ENCODE data around the gene RAD51B. TPM values are rescaled to one million over a fixed set of nuclear protein-coding genes. Genes with fewer than 3 reads are reported as not detected.
A peak's percentile ranks its signal among the peaks of the same experiment; 100 is the strongest.

The RAD51B gene
- polyA plus RNA-seq, 3 donors = 3.6 to 11.6 (median 9.4) TPM

DNA sequence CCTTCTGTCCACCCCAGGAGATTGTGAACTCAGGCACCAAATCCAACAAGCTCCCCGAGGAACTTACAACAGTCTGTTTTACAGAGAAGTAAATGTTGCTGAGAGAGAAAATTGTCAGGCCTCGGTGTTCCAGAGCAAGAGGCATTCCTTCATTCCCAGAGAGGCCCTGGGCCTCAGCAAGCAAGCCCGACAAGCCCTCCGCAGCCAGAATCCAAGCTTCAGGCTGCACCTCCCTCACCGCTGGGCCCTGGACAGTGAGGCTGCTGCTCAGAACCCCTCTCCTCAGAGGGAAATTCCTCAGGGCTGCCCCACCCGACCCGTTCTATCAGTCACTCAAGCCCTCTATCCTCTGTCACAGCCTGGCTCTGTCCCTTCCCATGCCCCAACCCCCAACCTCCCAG, 916.9 kb downstream of the RAD51B start:
- Histone ChIP-seq H4K20me1 (ENCODE audit: insufficient read depth, low read length) (no peaks in the 10 kb centered on the region), H3K36me3 (replicated peaks in 1 of 2; ENCODE audit: control insufficient read depth in 1 of 2, insufficient read depth in 2 of 2, low read length in 2 of 2) (no peaks in the 10 kb centered on the region), H3K4me1 (ENCODE audit: control insufficient read depth in 1 of 2, insufficient read depth in 2 of 2, low read length in 2 of 2) (peaks cover 45 to 50% of the 10 kb centered on the region in 2 donors), H3K27me3 (ENCODE audit: control insufficient read depth in 2 of 2, insufficient read depth in 2 of 2, low read length in 2 of 2) (peaks cover 31 to 48% of the 10 kb centered on the region in 2 donors), H3K9ac (ENCODE audit: insufficient read depth, low read length, poor library complexity, severe bottlenecking) (no peak overlapping the region), H3K9me3 (replicated peaks in 1 of 2; ENCODE audit: control insufficient read depth in 1 of 2, insufficient read depth in 1 of 2, low read length in 2 of 2) (peaks cover 0 to 4% of the 10 kb centered on the region in 2 donors), H3K4me3 (replicated peaks in 1 of 3; ENCODE audit: low read depth in 2 of 3, low read length in 3 of 3) (no peak overlapping the region), H3K27ac (ENCODE audit: low read depth in 1 of 2, low read length in 2 of 2) (no peak overlapping the region), H3K79me2 (ENCODE audit: insufficient read depth, low read length) (no peaks in the 10 kb centered on the region), H2AFZ (ENCODE audit: insufficient read depth, low read depth, low read length, poor library complexity, severe bottlenecking) (no peak overlapping the region), H3K4me2 (replicated peaks; ENCODE audit: extremely low read depth, low read length, poor library complexity, severe bottlenecking) (no peak overlapping the region)
- Mint-ChIP-seq H3K27ac (peak overlapping the region in 6 of 7 donors; percentile 22 to 86 (median 42)), H3K36me3 (peaks cover 14 to 29% of the 10 kb centered on the region in 2 donors), H3K27me3 (ENCODE audit: low read depth in 3 of 3) (peaks cover 51 to 58% (median 52%) of the 10 kb centered on the region in 3 donors), H3K9me3 (peaks cover 3 to 16% (median 10%) of the 10 kb centered on the region in 7 donors), H3K4me1 (peaks cover 60% of the 10 kb centered on the region), H3K4me3 (peak overlapping the region in 1 of 2 donors; percentile 80)
- intact Hi-C loops (cut with micrococcal nuclease) = no loop called here
- WGBS (ENCODE audit: insufficient coverage) = 78% methylated on average over 5 of the region's 7 CpGs
- DNase-seq = peak in 1 of 3 donors; percentile 23
- TF ChIP-seq, protein P1, sequence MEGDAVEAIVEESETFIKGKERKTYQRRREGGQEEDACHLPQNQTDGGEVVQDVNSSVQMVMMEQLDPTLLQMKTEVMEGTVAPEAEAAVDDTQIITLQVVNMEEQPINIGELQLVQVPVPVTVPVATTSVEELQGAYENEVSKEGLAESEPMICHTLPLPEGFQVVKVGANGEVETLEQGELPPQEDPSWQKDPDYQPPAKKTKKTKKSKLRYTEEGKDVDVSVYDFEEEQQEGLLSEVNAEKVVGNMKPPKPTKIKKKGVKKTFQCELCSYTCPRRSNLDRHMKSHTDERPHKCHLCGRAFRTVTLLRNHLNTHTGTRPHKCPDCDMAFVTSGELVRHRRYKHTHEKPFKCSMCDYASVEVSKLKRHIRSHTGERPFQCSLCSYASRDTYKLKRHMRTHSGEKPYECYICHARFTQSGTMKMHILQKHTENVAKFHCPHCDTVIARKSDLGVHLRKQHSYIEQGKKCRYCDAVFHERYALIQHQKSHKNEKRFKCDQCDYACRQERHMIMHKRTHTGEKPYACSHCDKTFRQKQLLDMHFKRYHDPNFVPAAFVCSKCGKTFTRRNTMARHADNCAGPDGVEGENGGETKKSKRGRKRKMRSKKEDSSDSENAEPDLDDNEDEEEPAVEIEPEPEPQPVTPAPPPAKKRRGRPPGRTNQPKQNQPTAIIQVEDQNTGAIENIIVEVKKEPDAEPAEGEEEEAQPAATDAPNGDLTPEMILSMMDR (IDR thresholded peaks at IDR 0.05) = no peak

DNA sequence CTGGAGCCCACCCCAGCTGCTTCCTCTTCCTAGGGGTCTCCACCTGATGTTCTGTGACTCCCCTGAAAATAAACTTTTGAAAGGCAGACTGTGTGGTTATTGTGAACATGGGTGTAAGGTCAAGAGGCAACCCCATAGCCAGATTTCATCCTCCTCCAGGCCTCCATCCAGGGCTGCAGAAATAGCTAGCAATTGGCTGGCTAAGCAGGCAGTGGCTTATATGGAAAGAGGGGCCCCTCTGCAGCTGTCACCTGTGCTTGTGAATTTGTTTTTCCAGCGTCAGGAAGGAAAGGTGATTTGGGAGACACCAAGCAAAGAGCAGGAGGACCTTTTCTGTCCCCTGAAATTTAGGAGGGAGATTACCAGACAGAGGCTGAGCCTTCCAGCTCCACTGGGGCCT, 917.5 kb downstream of the RAD51B start:
- peaks cover 31 to 48% of the 10 kb centered on the region in 2 donors for H3K27me3 ChIP-seq (ENCODE audit: control insufficient read depth in 2 of 2, insufficient read depth in 2 of 2, low read length in 2 of 2)
- no peaks in the 10 kb centered on the region for H3K79me2 ChIP-seq (ENCODE audit: insufficient read depth, low read length)
- Mint-ChIP-seq H3K27ac (peak overlapping the region in 1 of 7 donors; percentile 41), H3K4me3 (peak overlapping the region in 1 of 2 donors; percentile 55), H3K4me1 (peaks cover 65% of the 10 kb centered on the region), H3K27me3 (ENCODE audit: low read depth in 3 of 3) (peaks cover 51 to 58% (median 52%) of the 10 kb centered on the region in 3 donors), H3K9me3 (peaks cover 3 to 16% (median 10%) of the 10 kb centered on the region in 7 donors), H3K36me3 (peaks cover 14 to 29% of the 10 kb centered on the region in 2 donors)
- TF ChIP-seq, protein P1 (IDR thresholded peaks at IDR 0.05) = no peak
- no peak overlapping the region for H3K4me3 ChIP-seq (replicated peaks in 1 of 3; ENCODE audit: low read depth in 2 of 3, low read length in 3 of 3)
- H3K4me2 ChIP-seq (replicated peaks; ENCODE audit: extremely low read depth, low read length, poor library complexity, severe bottlenecking) = no peak overlapping the region
- WGBS (ENCODE audit: insufficient coverage) = no CpG with 5 or more reads among the region's 1 CpG
- no peaks in the 10 kb centered on the region for H3K36me3 ChIP-seq (replicated peaks in 1 of 2; ENCODE audit: control insufficient read depth in 1 of 2, insufficient read depth in 2 of 2, low read length in 2 of 2)
- no peaks in the 10 kb centered on the region for H4K20me1 ChIP-seq (ENCODE audit: insufficient read depth, low read length)
- intact Hi-C loops (cut with micrococcal nuclease) = no loop called here
- H3K4me1 ChIP-seq (ENCODE audit: control insufficient read depth in 1 of 2, insufficient read depth in 2 of 2, low read length in 2 of 2) = peaks cover 49 to 52% of the 10 kb centered on the region in 2 donors
- no peak overlapping the region for H3K9ac ChIP-seq (ENCODE audit: insufficient read depth, low read length, poor library complexity, severe bottlenecking)
- H3K9me3 ChIP-seq (replicated peaks in 1 of 2; ENCODE audit: control insufficient read depth in 1 of 2, insufficient read depth in 1 of 2, low read length in 2 of 2) = peaks cover 0 to 4% of the 10 kb centered on the region in 2 donors
- no peak for DNase-seq
- H3K27ac ChIP-seq (ENCODE audit: low read depth in 1 of 2, low read length in 2 of 2) = no peak overlapping the region
- no peak overlapping the region for H2AFZ ChIP-seq (ENCODE audit: insufficient read depth, low read depth, low read length, poor library complexity, severe bottlenecking)
